ENCODE results near the gene RBBP8NL. TPM values are rescaled to one million over a fixed set of nuclear protein-coding genes. Genes with fewer than 3 reads are reported as not detected.

RBBP8NL gene
- total and polyA plus RNA-seq, 2 of the 8 experiments (the other 6 are each of a cell fraction or from before 2014, with no cell fraction given): 0.43 to 0.48 TPM

DNA sequence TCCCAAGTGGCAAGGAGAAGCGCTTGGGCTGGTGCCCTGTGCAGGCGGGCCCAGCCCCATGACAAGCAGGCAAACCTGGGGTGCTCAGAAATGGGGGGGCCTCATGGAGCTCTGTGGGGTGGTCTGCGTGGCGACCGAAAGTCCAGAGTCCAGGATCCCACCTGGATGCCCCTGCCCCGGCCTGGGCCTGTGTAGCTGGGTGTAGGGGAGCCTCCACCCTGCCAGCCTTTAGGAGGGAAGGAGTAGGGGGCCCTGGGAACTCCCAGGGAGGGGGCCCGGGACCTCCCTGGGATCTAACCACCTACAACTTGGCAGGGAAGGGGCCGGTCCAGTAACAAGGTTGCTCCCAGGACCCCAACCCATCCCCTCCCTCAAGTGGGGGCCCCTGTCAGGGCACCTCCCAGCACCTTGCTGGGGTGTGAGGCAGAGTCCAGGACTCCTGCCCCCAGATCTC lies 55.7 kb downstream of the RBBP8NL start (continued):
- TF ChIP-seq CHD1 (IDR thresholded peaks at IDR 0.05; ENCODE audit: low read depth, low read length) (no peak), CBX5 (IDR thresholded peaks at IDR 0.05; ENCODE audit: low read depth, low read length) (no peak), BACH1 (IDR thresholded peaks at IDR 0.05; ENCODE audit: low read length) (no peak), POLR2AphosphoS5 (IDR thresholded peaks at IDR 0.05; ENCODE audit: low read depth, low read length) (no peak), JUND (IDR thresholded peaks at IDR 0.05; ENCODE audit: low read length) (no peak), SUZ12 (IDR thresholded peaks at IDR 0.05; ENCODE audit: low read length) (no peak), CTBP2 (IDR thresholded peaks at IDR 0.05; ENCODE audit: borderline replicate concordance, insufficient read depth, insufficient read length, low read length) (no peak)

All from H1 (cell line).